ENCODE measurements around the gene FOXK1.

GRCh38 chr7:4779118-4779517, 97.0 kb downstream of the FOXK1 start:
- TF ChIP-seq EZH2phosphoT487 (IDR thresholded peaks at IDR 0.05; ENCODE audit: low read depth) (no peak), CTCF (IDR thresholded peaks at IDR 0.05; ENCODE audit: low read depth, low read length) (no peak)
